ENCODE data around the gene MGAT5.

Gene MGAT5

DNA sequence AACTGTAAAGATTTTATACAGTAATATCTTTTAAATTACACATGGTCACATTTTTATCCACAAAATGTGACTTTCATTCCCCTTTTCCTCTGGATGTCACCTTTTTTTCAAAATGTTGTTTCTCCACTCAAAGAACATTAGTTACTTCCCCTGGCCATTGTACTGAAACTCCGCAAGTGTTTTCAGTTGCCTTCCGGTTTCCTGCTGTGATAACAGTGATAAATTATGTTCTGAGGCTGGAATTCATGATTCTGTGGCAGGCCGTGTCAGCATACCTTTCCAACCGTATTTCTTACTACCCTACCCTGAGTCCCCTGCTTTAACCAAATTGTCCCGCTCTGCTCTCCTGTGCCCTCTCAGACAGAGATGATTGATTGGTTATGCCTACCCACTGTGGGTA lies 53.5 kb downstream of the MGAT5 start:
- no peaks in the 10 kb centered on the region for H3K27me3 ChIP-seq (ENCODE audit: low read depth, low read length)
- no peaks in the 10 kb centered on the region for H3K36me3 ChIP-seq (ENCODE audit: control insufficient read depth in 1 of 2, insufficient read depth in 2 of 2, low read length in 2 of 2)
- H3K4me3 ChIP-seq (ENCODE audit: low read depth in 1 of 2, low read length in 2 of 2) = no peak overlapping the region
- no peak overlapping the region for H3K27ac ChIP-seq (ENCODE audit: low read length)
- no peaks in the 10 kb centered on the region for H3K9me3 ChIP-seq (ENCODE audit: control insufficient read depth in 1 of 2, low read length in 2 of 2)
- H3K4me1 ChIP-seq (ENCODE audit: control insufficient read depth in 1 of 2, insufficient read depth in 2 of 2, low read length in 2 of 2) = no peaks in the 10 kb centered on the region

DNA sequence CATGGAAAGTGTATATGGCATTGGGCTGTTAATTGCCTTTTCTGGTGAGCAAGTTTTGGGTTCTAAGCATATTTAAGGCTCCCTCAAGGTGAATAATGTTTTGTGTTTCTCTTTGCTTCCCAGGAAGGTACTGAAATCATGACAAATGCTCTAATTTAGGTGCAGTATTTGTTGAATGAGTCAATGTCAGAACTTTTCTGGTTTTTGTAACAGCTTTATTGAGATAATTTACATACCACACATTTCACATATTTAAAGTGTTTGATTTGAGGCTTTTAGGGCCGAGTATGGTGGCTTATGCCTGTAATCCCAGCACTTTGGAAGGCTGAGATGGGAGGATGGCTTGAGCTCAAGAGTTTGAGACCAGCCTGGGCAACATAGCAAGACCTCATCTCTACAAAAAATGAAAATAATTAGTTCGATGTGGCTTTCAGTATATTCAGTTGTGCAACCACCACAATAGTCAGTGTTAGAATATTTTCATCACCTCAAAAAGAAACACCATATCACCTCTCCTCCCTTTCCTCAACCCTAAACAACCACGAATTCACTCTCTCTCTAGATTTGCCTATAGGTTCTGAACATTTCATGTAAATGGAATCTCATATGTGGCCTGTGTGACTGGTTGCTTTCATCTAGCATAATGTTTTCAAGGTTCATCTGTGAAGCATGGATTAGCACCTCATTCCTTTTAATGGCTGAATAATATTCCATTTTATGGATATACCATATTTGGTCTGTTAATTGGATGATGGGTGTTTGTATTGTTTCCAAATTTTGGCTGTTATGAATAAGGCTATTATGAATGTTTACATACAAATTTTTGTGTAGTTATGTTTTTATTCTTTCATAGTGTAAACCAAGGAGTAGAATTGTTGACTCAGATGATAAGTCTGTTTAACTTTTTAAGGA lies 54.9 kb downstream of the MGAT5 start:
- no peak overlapping the region for H3K4me3 ChIP-seq (ENCODE audit: low read depth in 1 of 2, low read length in 2 of 2)
- H3K9me3 ChIP-seq (ENCODE audit: control insufficient read depth in 1 of 2, low read length in 2 of 2) = no peaks in the 10 kb centered on the region
- no peaks in the 10 kb centered on the region for H3K27me3 ChIP-seq (ENCODE audit: low read depth, low read length)
- peaks cover 0 to 6% of the 10 kb centered on the region in 2 donors for H3K4me1 ChIP-seq (ENCODE audit: control insufficient read depth in 1 of 2, insufficient read depth in 2 of 2, low read length in 2 of 2)
- no peak overlapping the region for H3K27ac ChIP-seq (ENCODE audit: low read length)
- H3K36me3 ChIP-seq (ENCODE audit: control insufficient read depth in 1 of 2, insufficient read depth in 2 of 2, low read length in 2 of 2) = no peaks in the 10 kb centered on the region

DNA sequence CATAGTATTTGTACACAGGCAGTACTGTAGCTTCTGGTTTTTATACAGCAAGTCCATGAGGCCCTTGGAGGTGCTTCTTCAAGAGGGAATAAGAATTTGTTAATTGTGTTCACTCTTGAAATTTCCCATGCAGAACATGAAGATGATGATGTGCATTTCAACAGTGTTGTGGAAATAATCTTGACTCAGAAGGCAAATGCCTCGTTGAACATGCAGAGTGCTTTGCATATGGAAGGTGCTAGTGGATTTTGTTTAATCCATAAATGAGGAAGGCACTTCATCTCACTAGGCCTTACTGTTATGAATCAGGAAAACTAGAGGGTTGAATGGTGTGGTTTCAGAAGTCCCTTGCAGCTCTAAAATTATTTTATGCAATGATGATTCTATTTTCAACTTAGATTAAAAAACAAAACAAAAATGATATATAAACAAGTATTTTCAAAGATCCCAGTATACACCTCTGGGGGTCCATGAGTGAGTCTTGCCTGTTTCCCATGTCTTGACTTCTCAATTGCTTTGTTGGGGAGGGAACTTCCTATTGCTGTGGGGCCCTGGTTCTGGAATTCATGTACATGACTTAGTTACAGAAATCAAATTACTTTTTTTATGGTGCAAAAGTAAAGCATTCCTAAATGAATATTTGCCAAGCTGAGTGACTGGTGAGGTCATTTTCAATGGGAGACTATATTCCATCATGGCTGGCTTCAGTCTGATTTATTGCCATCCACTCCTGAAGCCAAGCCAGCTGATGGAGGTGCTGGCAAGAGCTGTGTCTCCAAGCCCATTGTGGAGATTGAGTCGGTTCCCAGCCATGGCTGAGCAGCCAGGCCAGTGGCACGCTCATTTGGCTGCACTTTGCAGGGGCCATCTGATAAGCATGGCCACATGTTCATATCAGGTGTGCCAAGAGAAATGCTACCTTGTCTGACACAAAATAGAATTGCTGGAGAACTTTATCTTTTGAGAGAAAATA lies 56.5 kb downstream of the MGAT5 start:
- Histone ChIP-seq H3K36me3 (ENCODE audit: control insufficient read depth in 1 of 2, insufficient read depth in 2 of 2, low read length in 2 of 2) (no peaks in the 10 kb centered on the region), H3K4me1 (ENCODE audit: control insufficient read depth in 1 of 2, insufficient read depth in 2 of 2, low read length in 2 of 2) (peaks cover 0 to 12% of the 10 kb centered on the region in 2 donors), H3K27me3 (ENCODE audit: low read depth, low read length) (no peaks in the 10 kb centered on the region), H3K27ac (ENCODE audit: low read length) (no peak overlapping the region), H3K9me3 (ENCODE audit: control insufficient read depth in 1 of 2, low read length in 2 of 2) (no peaks in the 10 kb centered on the region), H3K4me3 (ENCODE audit: low read depth in 1 of 2, low read length in 2 of 2) (no peak overlapping the region)

DNA sequence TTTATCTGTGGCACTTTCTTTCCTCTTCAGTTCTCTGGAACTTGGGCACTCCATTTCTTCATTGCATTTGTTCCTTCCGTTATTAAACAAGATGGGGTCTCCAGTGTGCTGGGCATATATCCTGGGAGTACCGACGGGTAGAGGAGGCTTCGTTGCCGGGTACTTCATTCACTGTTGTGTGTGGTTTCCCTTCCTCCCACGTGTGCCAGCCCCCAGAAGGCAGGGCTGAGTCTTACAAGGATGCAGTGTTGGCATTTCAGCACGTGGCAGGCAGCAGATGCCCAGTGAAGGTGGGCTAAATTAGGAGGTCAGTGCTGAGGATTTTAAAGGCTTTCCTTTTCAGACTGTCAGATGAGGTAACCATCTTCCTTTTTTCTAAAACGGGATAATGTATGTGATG lies 58.6 kb downstream of the MGAT5 start:
- H3K27ac ChIP-seq (ENCODE audit: low read length) = no peak overlapping the region

DNA sequence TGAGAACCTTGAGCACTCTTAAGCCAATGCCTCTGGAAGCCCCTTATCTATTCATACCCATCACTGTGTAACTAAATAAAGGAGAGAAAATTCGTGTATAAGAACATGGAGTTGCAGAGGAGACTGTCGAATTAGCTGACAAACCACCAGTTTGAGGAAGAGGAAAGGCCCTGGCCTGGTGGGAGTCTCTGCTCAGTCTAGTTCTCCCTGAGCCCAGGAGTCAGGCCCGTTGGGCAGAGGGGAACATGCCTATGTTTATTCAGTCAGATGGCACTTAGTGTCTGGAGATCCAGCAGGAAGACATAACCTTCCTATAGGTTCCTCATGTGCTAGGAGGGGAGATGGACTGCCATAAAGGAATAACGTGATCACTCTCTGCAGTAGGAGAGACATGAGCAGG lies 60.3 kb downstream of the MGAT5 start:
- H3K27ac ChIP-seq (ENCODE audit: low read length) = no peak overlapping the region
- peaks cover 0 to 12% of the 10 kb centered on the region in 2 donors for H3K4me1 ChIP-seq (ENCODE audit: control insufficient read depth in 1 of 2, insufficient read depth in 2 of 2, low read length in 2 of 2)
- H3K36me3 ChIP-seq (ENCODE audit: control insufficient read depth in 1 of 2, insufficient read depth in 2 of 2, low read length in 2 of 2) = no peaks in the 10 kb centered on the region
- no peak overlapping the region for H3K4me3 ChIP-seq (ENCODE audit: low read depth in 1 of 2, low read length in 2 of 2)
- no peaks in the 10 kb centered on the region for H3K9me3 ChIP-seq (ENCODE audit: control insufficient read depth in 1 of 2, low read length in 2 of 2)
- no peaks in the 10 kb centered on the region for H3K27me3 ChIP-seq (ENCODE audit: low read depth, low read length)

More for the DNA sequence above, 58.6 kb downstream of the MGAT5 start:
- peaks cover 0 to 12% of the 10 kb centered on the region in 2 donors for H3K4me1 ChIP-seq (ENCODE audit: control insufficient read depth in 1 of 2, insufficient read depth in 2 of 2, low read length in 2 of 2)
- H3K9me3 ChIP-seq (ENCODE audit: control insufficient read depth in 1 of 2, low read length in 2 of 2) = no peaks in the 10 kb centered on the region
- no peaks in the 10 kb centered on the region for H3K36me3 ChIP-seq (ENCODE audit: control insufficient read depth in 1 of 2, insufficient read depth in 2 of 2, low read length in 2 of 2)
- H3K27me3 ChIP-seq (ENCODE audit: low read depth, low read length) = no peaks in the 10 kb centered on the region
- H3K4me3 ChIP-seq (ENCODE audit: low read depth in 1 of 2, low read length in 2 of 2) = no peak overlapping the region

DNA sequence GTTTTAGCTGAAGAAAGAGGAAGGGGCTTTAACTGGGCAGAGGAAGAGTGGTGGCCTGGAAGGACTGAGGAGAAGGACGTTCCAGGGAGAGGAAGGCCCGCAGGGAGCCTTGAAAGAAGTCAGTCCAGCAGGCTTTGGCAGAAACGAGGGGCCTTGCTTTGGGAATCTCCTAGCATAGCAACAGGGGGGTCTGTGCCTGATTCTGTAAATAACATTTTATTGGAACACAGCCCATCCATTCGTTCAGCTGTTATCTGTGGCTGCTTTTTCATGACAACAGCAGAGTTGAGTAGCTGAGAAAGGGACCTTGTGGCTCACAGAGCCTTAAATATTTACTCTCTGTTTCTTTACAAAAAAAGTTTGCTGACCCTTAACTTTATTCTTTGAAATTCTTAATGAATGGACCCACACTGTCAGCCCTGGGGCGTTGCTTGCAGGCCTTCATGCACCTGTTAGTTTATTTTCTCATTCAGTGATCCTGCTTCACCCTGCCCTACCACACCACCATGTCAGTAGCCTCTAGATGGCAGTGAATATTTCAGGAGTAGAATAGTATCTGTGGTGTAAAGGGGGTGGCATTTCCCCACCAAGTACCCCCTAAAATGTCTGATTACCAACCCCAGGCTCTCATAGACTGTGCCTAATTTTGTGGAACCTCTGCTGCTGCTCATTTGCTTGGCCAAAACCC lies 61.0 kb downstream of the MGAT5 start:
- Histone ChIP-seq H3K4me1 (ENCODE audit: control insufficient read depth in 1 of 2, insufficient read depth in 2 of 2, low read length in 2 of 2) (peaks cover 0 to 12% of the 10 kb centered on the region in 2 donors), H3K36me3 (ENCODE audit: control insufficient read depth in 1 of 2, insufficient read depth in 2 of 2, low read length in 2 of 2) (peaks cover 0 to 2% of the 10 kb centered on the region in 2 donors), H3K27me3 (ENCODE audit: low read depth, low read length) (no peaks in the 10 kb centered on the region), H3K4me3 (ENCODE audit: low read depth in 1 of 2, low read length in 2 of 2) (no peak overlapping the region), H3K9me3 (ENCODE audit: control insufficient read depth in 1 of 2, low read length in 2 of 2) (no peaks in the 10 kb centered on the region), H3K27ac (ENCODE audit: low read length) (no peak overlapping the region)

DNA sequence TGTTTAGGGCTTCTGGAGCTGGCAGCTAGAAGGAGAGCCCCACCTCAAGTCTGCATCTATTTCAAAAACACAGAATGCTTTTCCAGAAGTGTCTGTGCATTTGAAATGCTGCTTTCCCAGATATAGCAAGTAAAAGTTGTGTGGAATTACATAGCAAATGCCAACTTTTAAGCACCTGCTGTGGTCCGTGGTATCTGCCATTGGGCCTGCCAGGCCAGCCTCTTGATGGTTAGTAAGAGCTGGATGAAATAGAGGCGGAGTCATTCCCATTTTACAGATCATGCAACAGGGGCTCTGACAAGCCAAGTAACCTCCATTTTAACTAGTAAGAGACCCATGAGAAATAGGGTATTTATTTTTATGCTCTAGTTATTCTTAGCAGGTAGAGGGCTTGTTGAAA lies 61.6 kb downstream of the MGAT5 start:
- Histone ChIP-seq H3K27ac (ENCODE audit: low read length) (no peak overlapping the region), H3K4me3 (ENCODE audit: low read depth in 1 of 2, low read length in 2 of 2) (no peak overlapping the region), H3K4me1 (ENCODE audit: control insufficient read depth in 1 of 2, insufficient read depth in 2 of 2, low read length in 2 of 2) (peaks cover 0 to 12% of the 10 kb centered on the region in 2 donors), H3K9me3 (ENCODE audit: control insufficient read depth in 1 of 2, low read length in 2 of 2) (no peaks in the 10 kb centered on the region), H3K36me3 (ENCODE audit: control insufficient read depth in 1 of 2, insufficient read depth in 2 of 2, low read length in 2 of 2) (peaks cover 0 to 3% of the 10 kb centered on the region in 2 donors), H3K27me3 (ENCODE audit: low read depth, low read length) (no peaks in the 10 kb centered on the region)

DNA sequence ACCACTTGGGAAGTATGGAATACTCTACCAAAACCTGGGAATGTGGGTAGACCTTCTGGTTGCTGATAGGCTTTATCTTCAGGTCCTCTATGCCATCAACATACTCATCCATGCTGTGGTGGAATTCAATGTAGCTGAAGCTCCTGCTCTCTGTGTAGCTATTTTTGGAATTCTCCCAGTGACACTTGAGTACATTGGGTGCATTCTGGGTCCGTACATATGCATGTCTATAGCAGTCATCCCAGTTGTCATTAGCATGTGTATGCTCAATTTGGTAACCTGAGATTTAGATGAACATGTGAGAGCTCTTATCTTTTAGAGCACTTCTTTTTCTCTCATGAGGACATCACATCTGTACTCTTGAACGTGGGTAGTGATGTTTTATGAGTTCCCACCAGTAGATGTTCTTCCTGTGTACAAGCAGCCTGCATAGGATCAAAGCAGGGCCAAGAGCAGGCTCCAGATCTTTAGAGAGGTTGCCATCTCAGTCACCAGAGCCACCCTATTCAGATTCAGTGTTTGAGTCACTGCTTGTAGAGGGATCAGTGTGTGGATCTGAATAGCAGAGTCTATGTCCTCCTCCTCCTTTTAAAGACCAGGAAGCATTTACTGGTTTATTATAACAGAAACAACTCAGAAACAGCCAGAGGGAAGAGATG lies 65.9 kb downstream of the MGAT5 start:
- Histone ChIP-seq H3K9me3 (ENCODE audit: control insufficient read depth in 1 of 2, low read length in 2 of 2) (no peaks in the 10 kb centered on the region), H3K27me3 (ENCODE audit: low read depth, low read length) (no peaks in the 10 kb centered on the region), H3K36me3 (ENCODE audit: control insufficient read depth in 1 of 2, insufficient read depth in 2 of 2, low read length in 2 of 2) (peaks cover 0 to 3% of the 10 kb centered on the region in 2 donors), H3K4me1 (ENCODE audit: control insufficient read depth in 1 of 2, insufficient read depth in 2 of 2, low read length in 2 of 2) (peaks cover 0 to 12% of the 10 kb centered on the region in 2 donors), H3K27ac (ENCODE audit: low read length) (no peak overlapping the region), H3K4me3 (ENCODE audit: low read depth in 1 of 2, low read length in 2 of 2) (no peak overlapping the region)

DNA sequence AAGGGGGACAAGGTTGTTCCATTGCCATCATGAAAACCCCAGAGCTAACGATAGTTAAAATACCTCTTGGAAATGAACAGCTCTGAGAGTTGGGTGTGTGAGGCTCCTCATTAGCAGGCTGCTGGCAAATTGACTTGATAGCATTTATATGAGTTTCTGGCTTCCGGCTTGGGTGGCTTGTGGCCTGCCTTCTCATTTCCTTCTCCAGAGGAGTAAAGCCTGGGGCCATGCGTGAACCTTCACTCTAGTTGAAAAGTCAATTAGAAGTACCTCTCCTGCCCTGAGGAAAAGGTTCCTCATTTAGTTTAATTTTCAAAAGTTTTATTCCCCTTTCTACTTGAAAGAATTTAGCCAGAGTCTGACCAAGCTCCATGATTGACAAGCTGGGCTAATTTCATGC lies 67.1 kb downstream of the MGAT5 start:
- H3K4me3 ChIP-seq (ENCODE audit: low read depth in 1 of 2, low read length in 2 of 2) = no peak overlapping the region
- no peaks in the 10 kb centered on the region for H3K9me3 ChIP-seq (ENCODE audit: control insufficient read depth in 1 of 2, low read length in 2 of 2)
- H3K36me3 ChIP-seq (ENCODE audit: control insufficient read depth in 1 of 2, insufficient read depth in 2 of 2, low read length in 2 of 2) = peaks cover 0 to 3% of the 10 kb centered on the region in 2 donors
- no peaks in the 10 kb centered on the region for H3K27me3 ChIP-seq (ENCODE audit: low read depth, low read length)
- H3K27ac ChIP-seq (ENCODE audit: low read length) = no peak overlapping the region
- H3K4me1 ChIP-seq (ENCODE audit: control insufficient read depth in 1 of 2, insufficient read depth in 2 of 2, low read length in 2 of 2) = peaks cover 0 to 21% of the 10 kb centered on the region in 2 donors

DNA sequence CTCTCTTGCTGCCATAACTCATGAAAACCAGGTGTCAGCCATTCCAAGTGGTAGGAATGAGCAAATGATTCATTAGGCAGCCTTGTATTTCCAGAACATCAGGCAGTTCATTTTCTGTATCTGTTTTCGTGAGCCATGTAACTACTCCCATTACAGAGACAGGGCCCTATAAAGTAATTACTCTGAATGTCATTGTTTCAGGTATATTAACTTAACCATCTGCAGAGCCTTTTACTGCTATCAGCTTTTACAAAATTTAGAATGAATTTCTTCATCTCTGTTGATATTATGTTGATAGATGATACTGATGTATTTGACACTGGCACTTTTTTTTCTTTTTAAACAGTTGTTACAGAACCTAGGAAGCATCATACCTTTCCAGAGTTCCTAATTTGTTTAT lies 69.9 kb downstream of the MGAT5 start:
- no peaks in the 10 kb centered on the region for H3K9me3 ChIP-seq (ENCODE audit: control insufficient read depth in 1 of 2, low read length in 2 of 2)
- no peaks in the 10 kb centered on the region for H3K27me3 ChIP-seq (ENCODE audit: low read depth, low read length)
- no peak overlapping the region for H3K27ac ChIP-seq (ENCODE audit: low read length)
- no peak overlapping the region for H3K4me3 ChIP-seq (ENCODE audit: low read depth in 1 of 2, low read length in 2 of 2)
- H3K4me1 ChIP-seq (ENCODE audit: control insufficient read depth in 1 of 2, insufficient read depth in 2 of 2, low read length in 2 of 2) = peaks cover 0 to 21% of the 10 kb centered on the region in 2 donors
- peaks cover 0 to 3% of the 10 kb centered on the region in 2 donors for H3K36me3 ChIP-seq (ENCODE audit: control insufficient read depth in 1 of 2, insufficient read depth in 2 of 2, low read length in 2 of 2)

Measured in muscle layer of duodenum (tissue), 2 donors.